Right lobe of liver (tissue), 6 donors: ENCODE data around the gene TEP1. TPM values are rescaled to one million over a fixed set of nuclear protein-coding genes. Genes with fewer than 3 reads are reported as not detected.
"Not testable (repeated sequence)": the region's sequence is repeated elsewhere in the genome, so short reads cannot be mapped to it uniquely, and the experiment has no call there.

ENCODE experiments used
- ATAC-seq, 4 donors: fragments of 200-7000 bp; cut with Tn5 transposase; one replicate each; pipeline ENCODE4 v1.9.1; 2020; ENCODE audit warnings: mild to moderate bottlenecking in 4 of 4, moderate library complexity in 4 of 4
- DNase-seq, 3 donors: peaks; one replicate each; pipeline ENCODE4 v3.0.0-alpha.2; 2020
- H3K27ac ChIP-seq, 3 donors: fragments of 200-600 bp; one replicate each; pipeline ENCODE4 v1.8.0; 2022
- H3K27me3 ChIP-seq, 2 donors: fragments of 200-600 bp; one replicate each; pipeline ENCODE4 v1.8.0; 2022
- H3K36me3 ChIP-seq, 4 donors: fragments of 200-600 bp; sonication (generic) in 1 of 4; one replicate each; pipeline versions ENCODE4 v1.5.1 to v1.8.0; 2017 to 2022; ENCODE audit warnings: control low read depth in 1 of 4
- H3K4me1 ChIP-seq, 4 donors: fragments of 200-600 bp; sonication (generic) in 1 of 4; one replicate each; pipeline versions ENCODE4 v1.5.1 to v1.8.0; 2017 to 2022; ENCODE audit warnings: control low read depth in 1 of 4
- H3K4me3 ChIP-seq, 3 donors: fragments of 200-600 bp; one replicate each; pipeline ENCODE4 v1.8.0; 2022
- H3K9me3 ChIP-seq, 4 donors: fragments of 200-600 bp; sonication (generic) in 1 of 4; one replicate each; pipeline versions ENCODE4 v1.5.1 to v1.8.0; 2017 to 2022; ENCODE audit warnings: control low read depth in 1 of 4
- CTCF ChIP-seq, 4 donors: fragments of 200-600 bp in 3 of 4; fragments of 450-650 bp in 1 of 4; IDR thresholded peaks; one replicate each; pipeline versions ENCODE4 v1.5.1 to v1.8.0; 2016 to 2022; ENCODE audit warnings: antibody characterized with exemption in 4 of 4, mild to moderate bottlenecking in 2 of 4
- POLR2A ChIP-seq: fragments of 450-650 bp; IDR thresholded peaks from one replicate; pipeline ENCODE4 v1.6.1; 2017; ENCODE audit warnings: antibody characterized with exemption, mild to moderate bottlenecking
- WGBS: methylation state at CpG from one replicate; pipeline ENCODE4 v1.1.6; 2018; ENCODE audit warnings: low coverage, low lambda C conversion rate; ENCODE audit not compliant: insufficient coverage; ENCODE audit errors: missing lambda C conversion rate; 5-methylcytosine and 5-hydroxymethylcytosine counted together
- intact Hi-C, 2 donors: fragments of 100-400 bp; cut with DNase I; formaldehyde crosslinking; loops; one replicate each; pipeline versions ENCODE4 v1.11.2 to v1.14.1; 2022
- total RNA-seq, 6 experiments: library from RNA; depleted of rRNA in 2 of 6; stranded (reverse); fragments of >200 nt in 2 of 6; fragmentation: NEBNext Ultra II Directional in 3 of 6; extraction: Animal tissue kit (Norgen Biotek cat#: 25700) in 3 of 6; gene quantifications; one replicate each; pipeline versions ENCODE4 v1.1.0 to v1.2.4, GENCODE V29; 2016 to 2023
- donor health status: DM: no; HTN: yes; CAD: no.
- donor health status: DM: no; HTN: no; CAD: no.
- donor health status: DM: no; HTN: no; CAD: no.
- donor health status: DM: no; HTN: yes; CAD: no.
- donor health status: DM: no; HTN: yes; CAD: no.

TEP1 gene
- total RNA-seq, 6 experiments from 2014 or later: 10.8 to 17.6 (median 14.0) TPM

GRCh38 chr14:20343092-20343861 lies 70.0 kb downstream of the TEP1 start, which contains the start of gene PARP2:
Gene PARP2 (plus strand): TSS chr14:20343635. CDS start chr14:20343642, 7 bp downstream.
- DNase-seq (peak; percentile 97 to 98 (median 98)), ATAC-seq (peak; percentile 94 to 99 (median 96))
- Histone ChIP-seq H3K4me1 (peaks cover 0 to 3% (median 0%) of the 10 kb centered on the region in 4 donors), H3K27ac (peak within 1 kb of the TSS; percentile 86 to 97 (median 96)), H3K9me3 (no peaks in the 10 kb centered on the region), H3K4me3 (peak within 1 kb of the TSS; percentile 58 to 69 (median 62)), H3K36me3 (peaks cover 0 to 17% (median 2%) of the 10 kb centered on the region in 4 donors), H3K27me3 (no peaks in the 10 kb centered on the region)
- WGBS: 0% methylated on average over 19 of the region's 50 CpGs
- intact Hi-C loops: no loop called here
- peak; percentile 98 for TF ChIP-seq POLR2A
- no peak for TF ChIP-seq CTCF (IDR thresholded peaks at IDR 0.05)

GRCh38 chr14:20341646-20342045 lies 71.7 kb downstream of the TEP1 start:
- no peaks in the 10 kb centered on the region for H3K9me3 ChIP-seq
- peak overlapping the region; percentile 58 to 69 (median 62) for H3K4me3 ChIP-seq
- intact Hi-C loops: no loop called here
- TF ChIP-seq POLR2A (no peak), CTCF (IDR thresholded peaks at IDR 0.05) (no peak)
- H3K27me3 ChIP-seq: no peaks in the 10 kb centered on the region
- ATAC-seq (no peak), DNase-seq (no peak)
- H3K27ac ChIP-seq: peak overlapping the region in 1 of 3 donors; percentile 96
- peaks cover 0 to 3% (median 0%) of the 10 kb centered on the region in 4 donors for H3K4me1 ChIP-seq
- WGBS: 19% methylated on average over 2 of the region's 2 CpGs
- H3K36me3 ChIP-seq: peaks cover 0 to 12% (median 0%) of the 10 kb centered on the region in 4 donors

GRCh38 chr14:20341032-20341431 lies 72.3 kb downstream of the TEP1 start:
- H3K36me3 ChIP-seq: peaks cover 0 to 11% (median 0%) of the 10 kb centered on the region in 4 donors
- ATAC-seq, DNase-seq, intact Hi-C loops, H3K4me1 ChIP-seq, H3K27me3 ChIP-seq, H3K9me3 ChIP-seq, H3K4me3 ChIP-seq, H3K27ac ChIP-seq: not testable (repeated sequence)
- whole genome bisulfite sequencing: 90% methylated on average over 3 of the region's 4 CpGs

- Histone ChIP-seq H3K27ac (peak overlapping the region in 2 of 3 donors; percentile 93 to 94), H3K27me3 (no peaks in the 10 kb centered on the region), H3K36me3 (peaks cover 0 to 2% (median 0%) of the 10 kb centered on the region in 4 donors), H3K4me1 (peaks cover 0 to 33% (median 7%) of the 10 kb centered on the region in 4 donors), H3K4me3 (peak overlapping the region in 1 of 3 donors; percentile 67), H3K9me3 (no peaks in the 10 kb centered on the region)
- WGBS: 40% methylated on average over 7 of the region's 7 CpGs
- TF ChIP-seq CTCF (IDR thresholded peaks at IDR 0.05): no peak
- no peak for TF ChIP-seq POLR2A
- ATAC-seq: peak in 1 of 4 donors; percentile 20
- DNase-seq: no peak
- intact Hi-C loops: no loop called here
Observed at GRCh38 chr14:20334017-20334416, 79.3 kb downstream of the TEP1 start.

GRCh38 chr14:20333494-20333841 lies 79.8 kb downstream of the TEP1 start:
- peaks cover 0 to 7% (median 0%) of the 10 kb centered on the region in 4 donors for H3K36me3 ChIP-seq
- no peaks in the 10 kb centered on the region for H3K27me3 ChIP-seq
- H3K4me1 ChIP-seq: peaks cover 0 to 38% (median 8%) of the 10 kb centered on the region in 4 donors
- ATAC-seq (peak; percentile 32 to 66 (median 65)), DNase-seq (no peak)
- no peaks in the 10 kb centered on the region for H3K9me3 ChIP-seq
- TF ChIP-seq CTCF (IDR thresholded peaks at IDR 0.05) (no peak), POLR2A (no peak)
- H3K4me3 ChIP-seq: peak overlapping the region; percentile 49 to 75 (median 67)
- intact Hi-C loops: no loop called here
- WGBS: 3% methylated on average over 3 of the region's 3 CpGs
- peak overlapping the region; percentile 63 to 94 (median 93) for H3K27ac ChIP-seq
